Gastrocnemius medialis (tissue), 4 donors: ENCODE results near the gene MAN2A1. TPM values are rescaled to one million over a fixed set of nuclear protein-coding genes. Genes with fewer than 3 reads are reported as not detected.
A peak's percentile ranks its signal among the peaks of the same experiment; 100 is the strongest.

Source experiments
- ATAC-seq, 2 donors: fragments of 150-250 bp; one replicate each; pipeline ENCODE4 v1.9.1; 2016
- DNase-seq, 2 donors: peaks; one replicate each; pipeline ENCODE4 v3.0.0-alpha.2; 2019
- H3K27ac ChIP-seq, 4 donors: fragments of 200-600 bp; sonication (generic); 1 replicate in 1 of 4; 2 replicates in 3 of 4; pipeline ENCODE4 v1.5.1; 2016 to 2018; ENCODE audit warnings: mild to moderate bottlenecking in 2 of 4, moderate library complexity in 1 of 4
- H3K27me3 ChIP-seq, 3 donors: fragments of 200-600 bp; sonication (generic) in 2 of 3; 1 replicate in 1 of 3; 2 replicates in 2 of 3; pipeline versions ENCODE4 v1.5.1 to v1.6.0; 2016 to 2019; ENCODE audit warnings: mild to moderate bottlenecking in 1 of 3, moderate library complexity in 1 of 3
- H3K36me3 ChIP-seq, 2 donors: fragments of 200-600 bp; sonication (generic) in 1 of 2; one replicate each; pipeline ENCODE4 v1.5.1; 2017 to 2018
- H3K4me1 ChIP-seq, 2 donors: fragments of 200-600 bp; sonication (generic) in 1 of 2; one replicate each; pipeline ENCODE4 v1.5.1; 2016 to 2017; ENCODE audit warnings: mild to moderate bottlenecking in 2 of 2
- H3K4me3 ChIP-seq, 4 donors: fragments of 200-600 bp; sonication (generic) in 3 of 4; 1 replicate in 1 of 4; 2 replicates in 3 of 4; pipeline ENCODE4 v1.5.1; 2016 to 2019; ENCODE audit warnings: mild to moderate bottlenecking in 2 of 4
- H3K9me3 ChIP-seq, 3 donors: fragments of 200-600 bp; sonication (generic) in 2 of 3; 1 replicate in 1 of 3; 2 replicates in 2 of 3; pipeline ENCODE4 v1.5.1; 2016 to 2019
- CTCF ChIP-seq, 5 experiments: fragments of 450-650 bp in 3 of 5; fragments of 200-600 bp in 2 of 5; sonication (generic) in 2 of 5; IDR thresholded peaks in 4 of 5; conservative IDR thresholded peaks in 1 of 5; 1 replicate in 4 of 5; 2 replicates in 1 of 5; pipeline ENCODE4 v1.5.1; 2016 to 2019; ENCODE audit warnings: antibody characterized with exemption in 5 of 5, mild to moderate bottlenecking in 3 of 5, moderate library complexity in 3 of 5
- POLR2A ChIP-seq, 2 donors: fragments of 450-650 bp; IDR thresholded peaks; one replicate each; pipeline ENCODE4 v1.6.1; 2017; ENCODE audit warnings: antibody characterized with exemption in 2 of 2, mild to moderate bottlenecking in 2 of 2, moderate library complexity in 2 of 2
- in situ Hi-C, 4 donors: fragments of 200-750 bp; cut with MboI; loops; one replicate each; pipeline versions ENCODE4 v1.15.0 to v1.8.0; 2017; ENCODE audit warnings: low sequenced_read_pairs in 4 of 4
- intact Hi-C: fragments of 100-400 bp; cut with DNase I; formaldehyde crosslinking; loops from one replicate; pipeline ENCODE4 v1.15.1; 2023; ENCODE audit warnings: low total_unique reads
- total RNA-seq, 4 donors: library from RNA; depleted of rRNA; stranded (reverse); fragments of >200 nt; gene quantifications; one replicate each; pipeline versions ENCODE4 v1.1.0 to v1.2.3, GENCODE V29; 2016

Gene MAN2A1
- total RNA-seq, 4 donors from 2014 or later: 15.0 to 28.6 (median 19.8) TPM

- DNase-seq: no peak
- H3K27ac ChIP-seq: no peak overlapping the region
- H3K4me1 ChIP-seq: no peaks in the 10 kb centered on the region
- no peaks in the 10 kb centered on the region for H3K9me3 ChIP-seq
- no peak overlapping the region for H3K4me3 ChIP-seq
- H3K27me3 ChIP-seq: no peaks in the 10 kb centered on the region
- ATAC-seq: no peak
- no peaks in the 10 kb centered on the region for H3K36me3 ChIP-seq
- intact Hi-C loops: no loop called here
- TF ChIP-seq POLR2A (IDR thresholded peaks at IDR 0.05): no peak
- in situ Hi-C loops: no loop called here
Measured at GRCh38 chr5:109725135-109725534, 35.4 kb downstream of the MAN2A1 start.

- no peak overlapping the region for H3K4me3 ChIP-seq
- intact Hi-C loops (no loop called here), in situ Hi-C loops (no loop called here)
- no peaks in the 10 kb centered on the region for H3K27me3 ChIP-seq
- no peak for DNase-seq
- H3K9me3 ChIP-seq: no peaks in the 10 kb centered on the region
- TF ChIP-seq CTCF (IDR thresholded peaks at IDR 0.05 in 4 of 5, conservative IDR thresholded peaks at IDR 0.05 in 1 of 5): no peak
- TF ChIP-seq POLR2A (IDR thresholded peaks at IDR 0.05): no peak
- H3K27ac ChIP-seq: no peak overlapping the region
- H3K36me3 ChIP-seq: no peaks in the 10 kb centered on the region
- peak in 1 of 2 donors; percentile 60 for ATAC-seq
- peaks cover 40 to 44% of the 10 kb centered on the region in 2 donors for H3K4me1 ChIP-seq
Measured at GRCh38 chr5:109739741-109740728, 50.3 kb downstream of the MAN2A1 start.

- Histone ChIP-seq H3K27ac (no peak overlapping the region), H3K36me3 (no peaks in the 10 kb centered on the region), H3K4me3 (no peak overlapping the region), H3K9me3 (no peaks in the 10 kb centered on the region), H3K27me3 (no peaks in the 10 kb centered on the region), H3K4me1 (peaks cover 40 to 44% of the 10 kb centered on the region in 2 donors)
- DNase-seq: no peak
- TF ChIP-seq POLR2A (IDR thresholded peaks at IDR 0.05): no peak
- no peak for TF ChIP-seq CTCF (IDR thresholded peaks at IDR 0.05 in 4 of 5, conservative IDR thresholded peaks at IDR 0.05 in 1 of 5)
- no peak for ATAC-seq
- intact Hi-C loops: no loop called here
- in situ Hi-C loops: no loop called here
Measured at GRCh38 chr5:109740966-109741365, 51.2 kb downstream of the MAN2A1 start.

- H3K4me3 ChIP-seq: no peak overlapping the region
- H3K4me1 ChIP-seq: peaks cover 40 to 44% of the 10 kb centered on the region in 2 donors
- H3K27ac ChIP-seq: no peak overlapping the region
- in situ Hi-C loops (no loop called here), intact Hi-C loops (no loop called here)
- no peak for DNase-seq
- no peak for ATAC-seq
- TF ChIP-seq POLR2A (IDR thresholded peaks at IDR 0.05) (no peak), CTCF (IDR thresholded peaks at IDR 0.05 in 4 of 5, conservative IDR thresholded peaks at IDR 0.05 in 1 of 5) (no peak)
- no peaks in the 10 kb centered on the region for H3K36me3 ChIP-seq
- no peaks in the 10 kb centered on the region for H3K27me3 ChIP-seq
- no peaks in the 10 kb centered on the region for H3K9me3 ChIP-seq
Measured at GRCh38 chr5:109741390-109741789, 51.7 kb downstream of the MAN2A1 start.

- H3K27ac ChIP-seq: no peak overlapping the region
- intact Hi-C loops (no loop called here), in situ Hi-C loops (no loop called here)
- no peak overlapping the region for H3K4me3 ChIP-seq
- H3K4me1 ChIP-seq: peaks cover 40 to 48% of the 10 kb centered on the region in 2 donors
- ATAC-seq (no peak), DNase-seq (no peak)
- no peaks in the 10 kb centered on the region for H3K27me3 ChIP-seq
- TF ChIP-seq POLR2A (IDR thresholded peaks at IDR 0.05) (no peak), CTCF (IDR thresholded peaks at IDR 0.05 in 4 of 5, conservative IDR thresholded peaks at IDR 0.05 in 1 of 5) (no peak)
- no peaks in the 10 kb centered on the region for H3K36me3 ChIP-seq
- no peaks in the 10 kb centered on the region for H3K9me3 ChIP-seq
Measured at GRCh38 chr5:109743041-109743531, 53.4 kb downstream of the MAN2A1 start.
